Measurements from ENCODE around the gene TJP3. TPM values are rescaled to one million over a fixed set of nuclear protein-coding genes. Genes with fewer than 3 reads are reported as not detected.
A peak's percentile ranks its signal among the peaks of the same experiment; 100 is the strongest.

The TJP3 gene
- total RNA-seq, 2 donors from 2014 or later: 1.1 TPM; not detected in 1

DNA sequence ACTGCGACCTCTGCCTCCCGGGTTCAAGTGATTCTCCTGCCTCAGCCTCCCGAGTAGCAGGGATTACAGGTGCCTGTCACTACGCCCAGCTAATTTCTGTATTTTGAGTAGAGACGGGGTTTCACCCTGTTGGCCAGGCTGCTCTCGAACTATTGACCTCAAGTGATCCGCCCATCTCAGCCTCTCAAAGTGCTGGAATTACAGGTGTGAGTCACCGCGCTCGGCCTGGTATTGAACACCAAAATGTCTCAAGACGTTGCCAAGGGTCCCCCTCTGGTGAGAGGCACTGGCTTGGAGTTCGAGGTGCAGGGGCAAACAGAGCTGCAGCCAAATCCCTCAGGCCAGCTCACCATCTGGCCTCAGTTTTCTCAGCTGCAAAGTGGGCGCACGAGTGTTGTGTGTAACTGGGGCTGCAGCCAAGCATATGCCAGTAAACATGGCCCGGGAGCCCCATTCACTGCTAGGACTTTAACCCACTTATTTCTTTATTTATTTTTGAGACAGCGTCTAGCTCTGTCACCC, 8.0 kb downstream of the TJP3 start:
- Histone ChIP-seq H3K27ac (no peak overlapping the region), H3K4me1 (peaks cover 0 to 9% of the 10 kb centered on the region in 2 donors), H3K27me3 (peaks cover 3 to 7% of the 10 kb centered on the region in 2 donors), H3K9me3 (no peaks in the 10 kb centered on the region), H3K4me3 (no peak overlapping the region), H3K36me3 (no peaks in the 10 kb centered on the region)
- no peak for DNase-seq (ENCODE audit: low spot score)
- TF ChIP-seq CTCF (IDR thresholded peaks at IDR 0.05): no peak

- H3K4me1 ChIP-seq: peaks cover 0 to 18% of the 10 kb centered on the region in 2 donors
- H3K27me3 ChIP-seq: peaks cover 21 to 29% of the 10 kb centered on the region in 2 donors
- no peak overlapping the region for H3K4me3 ChIP-seq
- no peak for TF ChIP-seq CTCF (IDR thresholded peaks at IDR 0.05)
- H3K9me3 ChIP-seq: no peaks in the 10 kb centered on the region
- no peaks in the 10 kb centered on the region for H3K36me3 ChIP-seq
- DNase-seq (ENCODE audit: low spot score): no peak
- no peak overlapping the region for H3K27ac ChIP-seq
Measured at GRCh38 chr19:3719868-3720267, 11.7 kb downstream of the TJP3 start.

DNA sequence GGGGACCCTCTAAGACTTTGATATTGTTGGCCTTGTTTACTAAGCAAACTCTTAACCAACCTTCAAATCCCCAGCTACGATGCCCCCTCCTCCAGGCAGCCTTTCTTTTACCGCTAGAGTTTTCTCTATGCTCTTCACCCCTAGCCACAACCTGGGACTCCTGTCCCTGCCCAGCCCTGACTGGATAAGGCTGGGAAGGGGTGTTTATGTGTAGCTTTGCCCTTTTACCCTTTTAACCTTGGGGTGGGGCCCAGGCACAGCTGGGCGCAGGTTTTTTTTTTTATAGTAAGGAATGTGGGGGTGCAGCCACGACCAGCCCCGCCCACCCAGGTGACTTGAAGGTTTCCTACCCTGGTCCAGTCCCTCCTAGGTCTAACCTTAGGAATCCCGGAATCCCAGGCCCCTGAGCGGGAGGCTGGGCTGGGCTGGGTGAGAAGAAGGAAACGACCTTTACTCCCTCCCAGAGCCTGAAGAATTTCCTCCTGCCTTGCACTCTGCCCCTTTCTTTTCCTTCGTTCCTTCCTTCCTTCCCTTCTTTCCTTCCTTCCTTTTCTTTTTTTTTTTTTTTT, 12.2 kb downstream of the TJP3 start:
- TF ChIP-seq CTCF (IDR thresholded peaks at IDR 0.05): no peak

GRCh38 chr19:3721131-3721886, 13.1 kb downstream of the TJP3 start:
- peak overlapping the region in 1 of 2 donors; percentile 26 for H3K4me3 ChIP-seq
- H3K9me3 ChIP-seq: no peaks in the 10 kb centered on the region
- H3K27ac ChIP-seq: no peak overlapping the region
- peaks cover 21 to 29% of the 10 kb centered on the region in 2 donors for H3K27me3 ChIP-seq
- no peaks in the 10 kb centered on the region for H3K36me3 ChIP-seq
- no peak for TF ChIP-seq CTCF (IDR thresholded peaks at IDR 0.05)
- peaks cover 0 to 18% of the 10 kb centered on the region in 2 donors for H3K4me1 ChIP-seq
- no peak for DNase-seq (ENCODE audit: low spot score)

More for the DNA sequence above, 12.2 kb downstream of the TJP3 start:
- H3K9me3 ChIP-seq: no peaks in the 10 kb centered on the region
- peaks cover 0 to 18% of the 10 kb centered on the region in 2 donors for H3K4me1 ChIP-seq
- peaks cover 21 to 29% of the 10 kb centered on the region in 2 donors for H3K27me3 ChIP-seq
- DNase-seq (ENCODE audit: low spot score): no peak
- no peaks in the 10 kb centered on the region for H3K36me3 ChIP-seq
- H3K4me3 ChIP-seq: no peak overlapping the region
- no peak overlapping the region for H3K27ac ChIP-seq

DNA sequence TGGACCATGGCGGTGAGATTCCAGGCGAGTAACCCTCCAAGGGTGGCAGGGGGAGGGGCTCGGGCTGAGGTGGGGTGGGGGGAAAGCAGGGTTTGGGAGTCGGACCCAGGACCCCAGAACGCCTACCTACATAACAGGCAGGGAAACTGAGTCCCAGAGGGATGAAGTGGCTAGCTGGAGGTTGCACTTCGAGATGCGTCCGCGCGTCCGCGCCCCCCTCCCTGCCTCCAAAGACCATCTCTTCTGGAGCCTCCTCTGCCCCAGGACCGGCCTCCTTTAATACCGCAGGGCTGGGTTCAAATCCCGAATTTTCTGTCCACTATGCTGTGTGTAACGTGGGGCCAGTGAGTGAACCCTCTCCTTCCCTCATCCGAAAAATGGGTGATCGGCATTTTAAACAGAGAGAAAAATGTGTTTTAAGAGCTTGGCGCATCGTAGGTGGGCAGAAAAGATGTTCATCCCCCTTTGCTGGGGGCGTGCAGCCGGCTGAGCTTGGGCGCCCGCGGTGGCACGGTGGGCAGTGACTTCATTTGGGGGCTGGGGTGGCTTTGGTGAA, 13.8 kb downstream of the TJP3 start:
- H3K4me1 ChIP-seq: peaks cover 0 to 18% of the 10 kb centered on the region in 2 donors
- H3K27ac ChIP-seq: no peak overlapping the region
- no peaks in the 10 kb centered on the region for H3K36me3 ChIP-seq
- no peak for DNase-seq (ENCODE audit: low spot score)
- H3K9me3 ChIP-seq: no peaks in the 10 kb centered on the region
- H3K27me3 ChIP-seq: peaks cover 21 to 29% of the 10 kb centered on the region in 2 donors
- no peak for TF ChIP-seq CTCF (IDR thresholded peaks at IDR 0.05)
- H3K4me3 ChIP-seq: peak overlapping the region in 1 of 2 donors; percentile 26

Measured in right atrium auricular region (tissue), 2 donors.